GM18873 (cell line): Measurements from ENCODE around the gene TM4SF18.
"Not testable (repeated sequence)": the region's sequence is repeated elsewhere in the genome, so short reads cannot be mapped to it uniquely, and the experiment has no call there.

Source experiments
- ATAC-seq: cut with Tn5 transposase; IDR thresholded peaks from one replicate; pipeline ENCODE4 v1.9.1; 2021; ENCODE audit warnings: mild to moderate bottlenecking, moderate library complexity, moderate number of reproducible peaks; ENCODE audit not compliant: unreplicated experiment, low FRiP score

TM4SF18 gene

DNA sequence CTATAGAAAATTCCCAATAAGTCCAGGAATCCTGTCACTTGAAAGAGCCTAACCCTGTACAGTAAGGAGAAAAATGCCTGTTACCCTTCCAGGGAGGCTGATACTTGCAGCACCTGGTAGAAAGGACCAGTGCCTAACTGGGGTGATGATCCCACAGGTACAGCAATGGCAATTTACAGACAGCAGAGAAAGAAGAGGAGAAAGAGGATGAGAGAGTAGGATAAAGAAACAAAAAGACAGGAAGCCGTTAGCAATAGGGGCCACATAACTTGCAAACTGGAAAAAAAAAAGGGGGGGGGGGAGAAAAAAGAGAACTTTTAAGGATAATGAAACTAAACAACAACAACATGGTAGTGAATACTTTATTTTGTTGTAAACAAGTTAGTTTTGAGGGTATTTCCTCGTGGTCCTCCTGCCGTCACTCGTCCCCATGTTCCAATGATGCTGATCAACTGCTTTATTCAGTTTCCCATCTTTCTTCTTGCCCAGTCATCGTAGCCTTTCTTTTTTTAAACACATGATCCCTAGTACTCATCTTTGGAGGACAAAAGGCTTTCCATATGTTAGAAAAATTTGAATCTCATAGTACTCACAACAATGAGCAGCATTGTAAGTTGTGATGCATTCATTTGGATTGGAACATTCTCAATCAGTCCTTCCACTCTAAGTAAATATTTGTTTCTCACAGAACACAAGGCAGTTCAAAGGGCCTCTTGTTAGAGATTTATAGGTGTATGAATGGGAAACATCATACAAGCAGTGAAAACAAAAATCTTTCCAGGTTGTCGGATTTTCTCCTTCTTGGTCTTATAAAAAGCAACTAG is 35.5 kb upstream of the TM4SF18 start:
- ATAC-seq: no peak

- ATAC-seq: no peak
These were observed 34.8 kb upstream of the TM4SF18 start for GRCh38 chr3:149368201-149368673.

DNA sequence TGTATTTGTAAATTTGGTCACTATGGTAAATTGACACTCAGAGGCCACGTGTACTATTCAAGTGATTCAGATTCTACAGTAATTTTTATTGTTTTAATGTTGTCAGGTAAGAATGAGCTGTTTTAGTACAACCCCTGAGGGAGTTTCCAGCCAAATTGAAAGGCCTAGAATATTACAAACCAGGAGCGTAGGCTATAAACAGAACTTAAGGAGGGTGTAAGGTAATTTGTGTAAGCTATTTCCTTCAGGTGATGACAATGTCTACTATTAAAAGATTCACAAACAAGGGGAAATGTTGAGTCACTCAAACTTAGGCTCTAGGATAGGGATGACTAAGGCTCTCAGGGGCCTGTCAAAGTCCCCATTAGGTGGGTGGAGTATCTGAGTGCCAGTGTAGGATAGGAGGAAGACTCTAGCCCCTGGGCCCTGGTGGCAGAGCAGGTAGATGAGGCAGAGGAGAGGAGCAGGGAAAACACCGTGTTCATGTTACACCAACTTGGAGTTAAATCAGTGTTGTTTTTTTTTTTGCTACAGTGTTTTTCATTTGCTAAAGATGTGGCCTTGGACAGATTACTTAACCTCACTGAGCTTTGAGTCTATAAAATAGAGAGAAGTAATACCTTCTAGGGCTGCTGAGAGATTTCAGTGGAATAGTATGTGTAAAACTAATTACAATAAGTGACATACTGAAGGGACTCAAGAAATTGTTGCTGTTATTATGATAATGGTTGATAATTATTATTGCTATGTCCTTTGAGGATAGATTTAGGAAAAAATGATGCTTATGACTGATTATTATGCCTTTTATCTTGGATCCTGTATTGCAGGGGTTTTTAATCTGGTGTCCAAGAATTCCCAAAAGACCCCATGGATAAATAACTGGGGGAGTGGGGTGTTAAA is 33.8 kb upstream of the TM4SF18 start:
- no peak for ATAC-seq

DNA sequence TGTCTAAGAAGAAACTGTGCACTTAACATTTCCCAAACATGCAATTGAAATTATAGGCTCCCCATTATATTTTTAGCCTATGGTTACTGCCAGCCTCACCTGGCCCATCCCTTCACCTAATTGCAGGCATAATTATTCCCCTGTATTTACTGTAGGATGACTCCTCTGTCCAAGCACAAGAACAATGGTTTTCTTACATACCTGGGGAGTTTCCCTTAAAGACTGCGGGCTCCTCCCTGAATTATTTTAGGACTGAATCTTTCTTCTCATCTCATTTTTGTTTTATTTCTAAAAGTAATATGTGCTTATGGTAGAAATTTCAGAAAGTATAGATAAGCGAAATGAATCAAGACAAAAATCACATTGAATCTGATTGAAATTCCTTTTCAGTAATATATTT is 32.6 kb upstream of the TM4SF18 start:
- no peak for ATAC-seq

GRCh38 chr3:149364624-149365023 is 31.2 kb upstream of the TM4SF18 start:
- ATAC-seq: no peak

DNA sequence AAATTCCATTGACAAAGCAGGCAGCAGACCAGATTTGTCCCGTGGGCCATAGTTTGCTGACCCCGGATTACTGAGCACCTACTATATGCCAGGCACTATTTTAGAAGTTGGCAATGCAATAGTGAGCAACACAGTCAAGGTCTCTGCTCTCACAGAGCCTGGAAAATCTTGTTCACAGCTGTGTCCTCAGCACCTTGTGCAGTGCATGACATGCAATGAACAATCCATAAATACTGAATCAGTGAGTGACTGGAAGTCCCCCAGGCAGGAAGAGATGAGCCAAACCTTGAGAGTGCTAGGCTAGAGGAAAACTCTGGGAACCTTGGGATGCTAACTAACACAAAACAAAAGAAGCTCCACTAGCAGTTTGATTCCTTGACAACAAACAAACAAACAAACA is 29.6 kb upstream of the TM4SF18 start:
- ATAC-seq: no peak

- no peak for ATAC-seq
These were observed 28.9 kb upstream of the TM4SF18 start for GRCh38 chr3:149362366-149362765.

- no peak for ATAC-seq
These were observed 23.2 kb upstream of the TM4SF18 start for GRCh38 chr3:149356630-149357029.

DNA sequence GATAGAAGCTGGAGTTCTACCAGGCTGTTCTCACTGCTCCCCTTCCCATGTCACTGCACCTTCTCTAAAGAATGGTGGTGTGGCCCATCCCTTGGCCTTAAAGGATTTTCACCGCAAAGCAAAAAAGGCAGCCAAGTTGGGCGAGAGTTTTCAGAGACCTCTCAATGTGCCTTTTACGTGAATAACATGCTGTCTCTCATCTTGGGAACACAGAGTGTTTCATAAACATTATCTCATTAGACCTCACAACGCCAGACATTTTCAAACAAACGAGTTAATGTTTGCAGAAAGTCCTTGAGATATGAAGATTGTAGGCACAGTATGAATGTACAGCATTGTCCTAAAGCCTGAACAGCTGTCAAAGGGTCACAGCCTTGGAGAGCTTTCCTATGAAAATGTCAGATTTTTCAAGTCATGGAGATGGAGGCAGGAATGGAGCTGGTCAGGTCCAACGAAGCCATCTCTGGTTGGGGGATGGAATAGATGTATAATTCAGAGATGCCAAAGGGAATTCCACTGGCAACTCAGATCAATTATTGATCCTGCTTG is 22.7 kb upstream of the TM4SF18 start:
- no peak for ATAC-seq

DNA sequence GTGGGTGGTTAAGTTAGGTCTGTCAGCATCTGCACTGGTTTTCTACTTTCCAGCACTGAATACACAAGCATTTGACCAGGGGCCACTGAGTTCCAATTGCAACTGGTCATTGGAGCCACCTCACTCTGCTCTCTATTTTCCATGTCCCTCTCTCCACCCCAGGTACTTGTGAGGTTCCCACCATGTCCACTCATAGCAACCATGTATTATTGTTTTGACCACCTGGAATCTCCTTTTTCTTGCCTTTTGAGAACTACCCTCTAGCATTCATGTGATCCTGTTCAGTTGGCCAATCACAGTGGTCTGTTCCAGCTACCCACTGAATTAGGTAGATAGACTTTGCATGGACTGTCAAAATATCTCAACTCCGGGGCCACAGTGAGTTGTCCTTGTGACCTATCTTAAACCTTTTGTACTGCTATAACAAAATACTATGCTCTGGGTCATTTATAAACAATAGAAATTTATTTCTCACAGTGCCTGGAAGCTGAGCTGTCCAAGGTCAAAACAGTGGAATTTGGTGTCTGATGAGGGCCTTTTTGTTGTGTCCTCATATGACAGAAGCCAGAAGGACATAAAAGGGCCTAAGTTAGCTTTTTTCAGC is 20.2 kb upstream of the TM4SF18 start:
- ATAC-seq: no peak

- ATAC-seq: no peak
These were observed 19.1 kb upstream of the TM4SF18 start for GRCh38 chr3:149352556-149352955.

GRCh38 chr3:149343951-149344350 is 10.5 kb upstream of the TM4SF18 start:
- ATAC-seq: no peak

GRCh38 chr3:149342413-149343380 is 9.3 kb upstream of the TM4SF18 start:
- no peak for ATAC-seq

- ATAC-seq: no peak
These were observed 7.0 kb upstream of the TM4SF18 start for GRCh38 chr3:149340310-149340933.

- no peak for ATAC-seq
These were observed 6.5 kb upstream of the TM4SF18 start for GRCh38 chr3:149339931-149340309.

DNA sequence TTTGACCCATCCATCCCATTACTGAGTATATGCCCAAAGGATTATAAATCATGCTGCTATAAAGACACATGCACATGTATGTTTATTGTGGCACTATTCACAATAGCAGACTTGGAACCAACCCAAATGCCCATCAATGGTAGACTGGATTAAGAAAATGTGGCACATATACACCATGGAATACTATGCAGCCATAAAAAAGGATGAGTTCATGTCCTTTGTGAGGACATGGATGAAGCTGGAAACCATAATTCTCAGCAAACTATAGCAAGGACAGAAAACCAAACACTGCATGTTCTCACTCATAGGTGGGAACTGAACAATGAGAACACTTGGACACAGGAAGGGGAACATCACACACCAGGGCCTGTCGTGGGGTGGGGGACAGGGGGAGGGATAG is 4.0 kb upstream of the TM4SF18 start:
- ATAC-seq: not testable (repeated sequence)

GRCh38 chr3:149336925-149337324 is 3.5 kb upstream of the TM4SF18 start:
- ATAC-seq: no peak

- no peak for ATAC-seq
These were observed 665 bp downstream of the TM4SF18 start for GRCh38 chr3:149332771-149333170.

GRCh38 chr3:149332227-149332765 is 1.1 kb downstream of the TM4SF18 start:
- no peak for ATAC-seq
